Left renal cortex interstitium (tissue), 4 donors: ENCODE data around the gene B4GALT6. TPM values are rescaled to one million over a fixed set of nuclear protein-coding genes. Genes with fewer than 3 reads are reported as not detected.

Source experiments
- DNase-seq, 4 donors: peaks; one replicate each; pipeline ENCODE4 v3.0.0-alpha.2; 2013; ENCODE audit warnings: low read depth in 4 of 4, low spot score in 2 of 4, missing footprints in 1 of 4
- polyA plus RNA-seq, 4 donors: library from polyadenylated mRNA; unstranded; fragments of 120-200 nt; gene quantifications; one replicate each; pipeline ENCODE4 v1.2.1, GENCODE V29; 2013; ENCODE audit not compliant: insufficient read length in 4 of 4

B4GALT6 gene
- polyA plus RNA-seq, 4 donors, result 14.3 to 18.1 (median 15.2) TPM

GRCh38 chr18:31661965-31662364 is 22.4 kb downstream of the B4GALT6 start:
- no peak for DNase-seq

- no peak for DNase-seq
Measured at GRCh38 chr18:31660763-31661162, 23.6 kb downstream of the B4GALT6 start.

- DNase-seq, result no peak
Measured at GRCh38 chr18:31659576-31660177, 24.7 kb downstream of the B4GALT6 start.

GRCh38 chr18:31658670-31659575 is 25.5 kb downstream of the B4GALT6 start:
- peak in 3 of 4 donors; percentile 6 to 38 (median 26) for DNase-seq

- no peak for DNase-seq
Measured at GRCh38 chr18:31657823-31658669, 26.3 kb downstream of the B4GALT6 start.

- no peak for DNase-seq
Measured at GRCh38 chr18:31656754-31657153, 27.6 kb downstream of the B4GALT6 start.

- no peak for DNase-seq
Measured at GRCh38 chr18:31655354-31655753, 29.0 kb downstream of the B4GALT6 start.

- no peak for DNase-seq
Measured at GRCh38 chr18:31652877-31653276, 31.5 kb downstream of the B4GALT6 start.

- DNase-seq, result no peak
Measured at GRCh38 chr18:31652357-31652756, 32.0 kb downstream of the B4GALT6 start.

- no peak for DNase-seq
Measured at GRCh38 chr18:31651369-31651768, 33.0 kb downstream of the B4GALT6 start.

GRCh38 chr18:31649978-31650719 is 34.2 kb downstream of the B4GALT6 start:
- no peak for DNase-seq

- DNase-seq, result no peak
Measured at GRCh38 chr18:31649449-31649848, 34.9 kb downstream of the B4GALT6 start.

GRCh38 chr18:31648966-31649429 is 35.4 kb downstream of the B4GALT6 start:
- DNase-seq, result no peak

GRCh38 chr18:31648458-31648857 is 35.9 kb downstream of the B4GALT6 start:
- no peak for DNase-seq

- no peak for DNase-seq
Measured at GRCh38 chr18:31647127-31647753, 37.1 kb downstream of the B4GALT6 start.

GRCh38 chr18:31646332-31647126 is 37.9 kb downstream of the B4GALT6 start:
- DNase-seq, result no peak

GRCh38 chr18:31645411-31645810 is 39.0 kb downstream of the B4GALT6 start:
- no peak for DNase-seq

GRCh38 chr18:31643003-31643402 is 41.4 kb downstream of the B4GALT6 start:
- DNase-seq, result no peak

- no peak for DNase-seq
Measured at GRCh38 chr18:31637445-31637844, 46.9 kb downstream of the B4GALT6 start.
